SU-DHL-6 (cell line): ENCODE measurements around the gene MRPL27.

Source experiments
- H2AFZ ChIP-seq: fragments of 200-600 bp; sonication (generic); 2 replicates; pipeline ENCODE4 v1.6.1; 2014; ENCODE audit warnings: low read depth, mild to moderate bottlenecking, moderate library complexity, mixed read lengths, antibody characterized with exemption, low read length; ENCODE audit not compliant: severe bottlenecking
- H3F3A ChIP-seq: fragments of 200-600 bp; shearing (Covaris generic); 2 replicates; pipeline ENCODE4 v1.6.0; 2016; ENCODE audit warnings: antibody characterized with exemption, mild to moderate bottlenecking; ENCODE audit not compliant: insufficient read depth
- H3K27ac ChIP-seq: fragments of 200-600 bp; sonication (generic); 2 replicates; pipeline ENCODE4 v1.5.1; 2016; ENCODE audit warnings: low read depth, mild to moderate bottlenecking, low read length, moderate library complexity, mixed read lengths
- H3K27me3 ChIP-seq: fragments of 200-600 bp; sonication (generic), shearing (Covaris generic); 2 replicates; pipeline ENCODE4 v1.6.0; 2014; ENCODE audit warnings: mild to moderate bottlenecking, low read length
- H3K36me3 ChIP-seq: fragments of 200-600 bp; sonication (generic); 2 replicates; pipeline ENCODE4 v1.6.1; 2014; ENCODE audit warnings: mild to moderate bottlenecking, low read length, mixed read lengths
- H3K4me2 ChIP-seq: fragments of 300-600, 200-600 bp; shearing (Covaris generic), sonication (generic); 2 replicates; pipeline ENCODE4 v1.6.0; 2014; ENCODE audit warnings: low read length, low read depth, mild to moderate bottlenecking; ENCODE audit not compliant: poor library complexity, severe bottlenecking
- H3K4me3 ChIP-seq: fragments of 200-600 bp; sonication (generic); 2 replicates; pipeline ENCODE4 v1.5.1; 2014; ENCODE audit warnings: antibody characterized with exemption, low read length, mild to moderate bottlenecking, mixed read lengths; ENCODE audit not compliant: insufficient read depth, poor library complexity, severe bottlenecking
- H3K79me2 ChIP-seq: fragments of 200-600 bp; sonication (generic); 2 replicates; pipeline ENCODE4 v1.6.1; 2014; ENCODE audit warnings: mild to moderate bottlenecking, low read length, moderate library complexity; ENCODE audit not compliant: insufficient read depth
- H3K9ac ChIP-seq: fragments of 200-600 bp; sonication (generic); 2 replicates; pipeline ENCODE4 v1.7.0; 2014; ENCODE audit warnings: mild to moderate bottlenecking, low read length
- H3K9me2 ChIP-seq: fragments of 200-600 bp; sonication (generic); replicated peaks from 2 replicates; pipeline ENCODE4 v1.6.1; 2014; ENCODE audit warnings: low read length; ENCODE audit not compliant: insufficient read depth
- H3K9me3 ChIP-seq: fragments of 200-600 bp; sonication (generic); 2 replicates; pipeline ENCODE4 v1.6.1; 2014; ENCODE audit warnings: low read length, mixed read lengths; ENCODE audit not compliant: insufficient read depth
- H4K20me1 ChIP-seq: fragments of 200-600 bp; sonication (generic); 2 replicates; pipeline ENCODE4 v1.6.1; 2014; ENCODE audit warnings: low read depth, mild to moderate bottlenecking, antibody characterized with exemption, low read length, moderate library complexity, mixed read lengths
- EZH2phosphoT487 ChIP-seq: fragments of 200-600 bp; sonication (generic), shearing (Covaris generic); conservative IDR thresholded peaks from 2 replicates; pipeline ENCODE4 v1.6.1; 2018; ENCODE audit warnings: mild to moderate bottlenecking, antibody characterized with exemption, low read length, moderate library complexity, mixed read lengths
- TF ChIP-seq, protein P1 (sequence below): fragments of 200-600 bp; sonication (generic); IDR thresholded peaks from one replicate; pipeline ENCODE4 v1.5.1; 2017; ENCODE audit warnings: antibody characterized with exemption, mild to moderate bottlenecking, low read length, moderate library complexity; ENCODE audit not compliant: insufficient read depth, poor library complexity, severe bottlenecking

MRPL27 gene

DNA sequence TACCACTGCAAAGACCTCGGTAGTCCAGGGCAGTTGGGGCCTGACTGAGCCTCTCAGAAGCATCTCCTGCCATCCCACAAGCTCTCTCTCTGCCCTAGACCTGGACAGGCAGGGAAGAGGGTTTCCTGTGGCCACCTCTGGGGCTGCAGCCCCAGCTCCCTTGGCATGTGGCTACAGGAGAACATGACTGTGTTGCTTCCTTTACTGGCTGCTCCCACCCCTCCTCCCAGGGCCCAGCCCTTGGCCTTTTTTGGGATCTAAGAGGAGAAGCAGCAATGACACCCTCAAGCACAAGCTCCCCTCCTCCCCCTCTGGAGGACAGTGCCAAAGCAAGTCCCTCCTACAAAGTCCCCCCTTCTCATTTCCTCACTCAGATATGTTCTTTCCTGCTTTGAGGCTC lies 5.6 kb downstream of the MRPL27 start:
- Histone ChIP-seq H3K4me2 (no peak overlapping the region), H4K20me1 (no peaks in the 10 kb centered on the region), H3K9ac (no peak overlapping the region), H3F3A (0 out of 2 replicates have a peak, but pooled peaks cover 2% of the 10 kb centered on the region), H3K27me3 (no peaks in the 10 kb centered on the region), H3K79me2 (peaks cover 27% of the 10 kb centered on the region), H3K4me3 (no peak overlapping the region), H3K9me3 (no peaks in the 10 kb centered on the region), H2AFZ (no peak overlapping the region), H3K36me3 (peaks cover 16% of the 10 kb centered on the region), H3K27ac (no peak overlapping the region), H3K9me2 (no peaks in the 10 kb centered on the region)
- no peak for TF ChIP-seq EZH2phosphoT487
- TF ChIP-seq, protein P1, sequence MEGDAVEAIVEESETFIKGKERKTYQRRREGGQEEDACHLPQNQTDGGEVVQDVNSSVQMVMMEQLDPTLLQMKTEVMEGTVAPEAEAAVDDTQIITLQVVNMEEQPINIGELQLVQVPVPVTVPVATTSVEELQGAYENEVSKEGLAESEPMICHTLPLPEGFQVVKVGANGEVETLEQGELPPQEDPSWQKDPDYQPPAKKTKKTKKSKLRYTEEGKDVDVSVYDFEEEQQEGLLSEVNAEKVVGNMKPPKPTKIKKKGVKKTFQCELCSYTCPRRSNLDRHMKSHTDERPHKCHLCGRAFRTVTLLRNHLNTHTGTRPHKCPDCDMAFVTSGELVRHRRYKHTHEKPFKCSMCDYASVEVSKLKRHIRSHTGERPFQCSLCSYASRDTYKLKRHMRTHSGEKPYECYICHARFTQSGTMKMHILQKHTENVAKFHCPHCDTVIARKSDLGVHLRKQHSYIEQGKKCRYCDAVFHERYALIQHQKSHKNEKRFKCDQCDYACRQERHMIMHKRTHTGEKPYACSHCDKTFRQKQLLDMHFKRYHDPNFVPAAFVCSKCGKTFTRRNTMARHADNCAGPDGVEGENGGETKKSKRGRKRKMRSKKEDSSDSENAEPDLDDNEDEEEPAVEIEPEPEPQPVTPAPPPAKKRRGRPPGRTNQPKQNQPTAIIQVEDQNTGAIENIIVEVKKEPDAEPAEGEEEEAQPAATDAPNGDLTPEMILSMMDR = no peak

DNA sequence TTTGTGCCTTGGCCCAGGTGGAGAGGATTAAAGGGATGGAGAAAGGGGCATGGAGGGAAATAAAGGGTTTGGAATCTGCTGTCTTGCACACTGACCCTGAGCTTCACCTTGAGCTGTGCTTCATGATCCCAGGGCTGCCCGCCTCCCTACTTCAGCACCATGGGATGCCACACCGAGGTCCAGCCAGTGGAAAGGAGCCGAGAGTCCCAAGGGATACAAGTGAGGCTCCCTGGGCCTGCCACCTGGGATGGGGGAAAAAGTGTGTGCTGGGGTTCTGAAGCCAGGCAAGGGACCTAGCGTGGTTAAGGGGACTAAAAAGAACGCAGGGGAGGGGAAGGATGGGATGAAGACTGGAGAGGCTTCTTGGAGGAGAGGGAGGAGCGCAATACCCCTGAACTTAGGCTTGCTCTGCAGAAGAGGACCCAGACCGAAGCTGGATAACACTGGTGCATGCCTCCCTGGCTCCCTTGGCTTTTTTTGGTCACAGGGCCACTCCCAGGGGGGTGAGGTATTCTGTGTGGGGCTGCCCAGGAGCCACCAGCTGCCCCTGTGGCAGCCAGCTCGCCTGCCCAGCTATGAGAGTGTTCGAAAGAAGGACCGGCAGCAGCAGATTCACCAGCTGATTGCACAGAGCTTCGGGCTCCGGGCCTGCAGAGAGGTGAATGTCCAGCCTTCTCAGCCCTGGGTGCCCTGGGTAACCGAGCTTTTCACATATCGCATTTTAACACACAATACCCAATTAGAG lies 7.2 kb downstream of the MRPL27 start:
- Histone ChIP-seq H3K36me3 (peaks cover 16% of the 10 kb centered on the region), H4K20me1 (no peaks in the 10 kb centered on the region), H3K27me3 (no peaks in the 10 kb centered on the region)

DNA sequence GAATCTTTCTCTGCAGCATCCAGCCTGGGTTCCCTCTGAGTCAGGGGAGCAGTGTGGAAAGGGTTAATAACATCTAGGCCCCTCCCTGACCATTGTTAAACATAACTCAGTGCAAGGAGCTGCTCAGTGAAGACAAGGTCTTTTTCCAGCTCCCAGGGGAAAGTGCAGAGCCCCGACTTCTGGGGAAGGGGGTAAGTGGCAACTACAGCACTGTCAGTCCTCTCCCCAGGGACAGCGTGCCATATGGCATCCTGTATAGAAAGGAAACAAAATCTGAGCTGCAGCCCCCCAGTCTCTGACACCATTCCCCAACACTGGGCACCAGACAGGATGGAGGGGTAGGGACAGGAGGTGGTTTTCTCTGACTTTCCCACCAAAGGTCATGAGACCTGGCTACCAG lies 7.8 kb downstream of the MRPL27 start:
- no peaks in the 10 kb centered on the region for H3K9me2 ChIP-seq
- H3F3A ChIP-seq = 0 out of 2 replicates have a peak, but pooled peaks cover 6% of the 10 kb centered on the region
- H3K36me3 ChIP-seq = peaks cover 16% of the 10 kb centered on the region
- no peak overlapping the region for H3K9ac ChIP-seq
- H2AFZ ChIP-seq = no peak overlapping the region
- H3K4me3 ChIP-seq = no peak overlapping the region
- no peaks in the 10 kb centered on the region for H3K27me3 ChIP-seq
- H3K79me2 ChIP-seq = 0 out of 2 replicates have a peak, but pooled peaks cover 4% of the 10 kb centered on the region
- no peaks in the 10 kb centered on the region for H4K20me1 ChIP-seq
- TF ChIP-seq, protein P1 = no peak
- no peak for TF ChIP-seq EZH2phosphoT487
- H3K4me2 ChIP-seq = no peak overlapping the region
- H3K9me3 ChIP-seq = no peaks in the 10 kb centered on the region
- H3K27ac ChIP-seq = no peak overlapping the region

More for the DNA sequence above, 7.2 kb downstream of the MRPL27 start:
- H3K9me2 ChIP-seq = no peaks in the 10 kb centered on the region
- H2AFZ ChIP-seq = no peak overlapping the region
- no peak overlapping the region for H3K27ac ChIP-seq
- peaks cover 11% of the 10 kb centered on the region for H3K79me2 ChIP-seq
- H3K9me3 ChIP-seq = no peaks in the 10 kb centered on the region
- H3K4me2 ChIP-seq = no peak overlapping the region
- TF ChIP-seq EZH2phosphoT487 = no peak
- 0 out of 2 replicates have a peak, but pooled peaks cover 6% of the 10 kb centered on the region for H3F3A ChIP-seq
- no peak overlapping the region for H3K9ac ChIP-seq
- no peak overlapping the region for H3K4me3 ChIP-seq

DNA sequence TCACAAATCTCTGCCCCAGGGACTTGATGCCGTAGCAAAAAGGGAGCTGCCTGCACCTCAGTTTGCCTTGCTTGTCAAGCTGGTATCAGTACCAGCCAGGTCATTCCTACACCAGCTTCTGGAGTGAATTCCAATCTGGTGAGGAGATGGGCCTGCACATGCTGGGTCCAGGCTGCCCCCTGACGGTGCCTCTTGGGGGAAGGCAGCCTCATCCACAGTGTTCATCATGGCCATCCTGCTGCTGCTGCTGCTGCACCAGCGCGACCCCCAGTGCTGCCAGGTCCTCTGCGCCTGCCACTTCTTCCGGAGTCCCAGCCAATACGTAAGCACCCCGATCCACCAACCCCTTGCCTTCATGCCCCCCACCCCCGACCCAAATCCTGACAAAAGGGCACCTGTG lies 8.3 kb downstream of the MRPL27 start:
- no peak overlapping the region for H2AFZ ChIP-seq
- H3K9ac ChIP-seq = no peak overlapping the region
- peaks cover 13% of the 10 kb centered on the region for H3K36me3 ChIP-seq
- H3K27ac ChIP-seq = no peak overlapping the region
- no peak overlapping the region for H3K4me3 ChIP-seq
- H3F3A ChIP-seq = 0 out of 2 replicates have a peak, but pooled peaks cover 6% of the 10 kb centered on the region
- 0 out of 2 replicates have a peak, but pooled peaks cover 2% of the 10 kb centered on the region for H3K79me2 ChIP-seq
- no peak overlapping the region for H3K4me2 ChIP-seq
- no peaks in the 10 kb centered on the region for H4K20me1 ChIP-seq
- H3K27me3 ChIP-seq = no peaks in the 10 kb centered on the region
- no peaks in the 10 kb centered on the region for H3K9me2 ChIP-seq
- TF ChIP-seq, protein P1 = no peak
- TF ChIP-seq EZH2phosphoT487 = no peak
- H3K9me3 ChIP-seq = no peaks in the 10 kb centered on the region
